WERI-Rb-1 (cell line): ENCODE measurements around the gene GLIPR1.
"Not testable (repeated sequence)": the region's sequence is repeated elsewhere in the genome, so short reads cannot be mapped to it uniquely, and the experiment has no call there.

Experiments
- DNase-seq: peaks from one replicate; pipeline ENCODE4 v3.0.0-alpha.2; 2020
- H3K27ac ChIP-seq: fragments of 250-450 bp; sonication (Bioruptor Pico); 2 replicates; pipeline ENCODE4 v1.5.1; 2020; ENCODE audit warnings: mild to moderate bottlenecking, moderate library complexity
- H3K27me3 ChIP-seq: fragments of 250-450 bp; sonication (Bioruptor Pico); 2 replicates; pipeline ENCODE4 v1.5.1; 2021; ENCODE audit warnings: mild to moderate bottlenecking, low read depth, moderate library complexity; ENCODE audit not compliant: insufficient read depth, severe bottlenecking
- H3K36me3 ChIP-seq: fragments of 250-450 bp; sonication (Bioruptor Pico); 2 replicates; pipeline ENCODE4 v1.5.1; 2020; ENCODE audit warnings: mild to moderate bottlenecking, moderate library complexity
- H3K4me3 ChIP-seq: 2 replicates; pipeline ENCODE4 v1.5.1; 2011; ENCODE audit warnings: low read depth, mild to moderate bottlenecking, control low read depth, low read length
- H3K9me3 ChIP-seq: fragments of 250-450 bp; sonication (Bioruptor Pico); 2 replicates; pipeline ENCODE4 v1.5.1; 2021; ENCODE audit warnings: mild to moderate bottlenecking, moderate library complexity; ENCODE audit not compliant: severe bottlenecking
- TF ChIP-seq, protein P1 (sequence below): IDR thresholded peaks from 2 replicates; pipeline ENCODE4 v1.5.1; 2011; ENCODE audit warnings: low read depth, mild to moderate bottlenecking, control low read depth, inconsistent platforms, low read length

The GLIPR1 gene

DNA sequence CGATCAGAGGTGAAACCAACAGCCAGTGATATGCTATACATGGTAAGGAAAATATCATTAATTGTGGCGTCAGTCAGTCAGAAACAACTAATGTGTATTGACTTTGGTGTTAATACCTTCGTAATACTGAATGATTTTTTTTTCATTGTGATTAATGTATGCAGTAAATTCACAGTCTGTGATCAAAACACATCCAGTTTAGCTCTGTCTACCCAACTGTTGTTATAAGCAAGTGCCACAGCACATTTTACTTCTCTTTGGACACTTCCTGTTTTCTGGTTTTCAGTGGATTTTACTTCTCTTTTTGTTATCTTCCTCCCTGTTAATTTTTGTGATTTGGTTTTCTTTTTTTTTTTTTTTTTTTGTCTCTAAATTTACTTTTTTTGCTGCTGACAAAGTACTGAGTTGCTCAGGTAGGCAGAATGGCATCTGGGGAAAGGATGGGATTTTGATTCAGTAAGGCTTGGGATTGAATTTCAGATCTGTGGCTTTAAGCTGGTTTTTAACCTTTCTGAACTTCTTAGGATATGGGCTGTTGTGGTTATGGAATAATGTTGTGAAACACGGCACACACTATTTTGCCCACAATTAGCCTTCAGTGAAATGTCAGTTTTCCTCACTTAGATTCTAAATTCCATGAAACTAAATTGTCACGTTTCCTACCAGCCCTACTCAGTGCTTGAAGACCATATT, 604 bp downstream of the GLIPR1 start:
- TF ChIP-seq, protein P1, sequence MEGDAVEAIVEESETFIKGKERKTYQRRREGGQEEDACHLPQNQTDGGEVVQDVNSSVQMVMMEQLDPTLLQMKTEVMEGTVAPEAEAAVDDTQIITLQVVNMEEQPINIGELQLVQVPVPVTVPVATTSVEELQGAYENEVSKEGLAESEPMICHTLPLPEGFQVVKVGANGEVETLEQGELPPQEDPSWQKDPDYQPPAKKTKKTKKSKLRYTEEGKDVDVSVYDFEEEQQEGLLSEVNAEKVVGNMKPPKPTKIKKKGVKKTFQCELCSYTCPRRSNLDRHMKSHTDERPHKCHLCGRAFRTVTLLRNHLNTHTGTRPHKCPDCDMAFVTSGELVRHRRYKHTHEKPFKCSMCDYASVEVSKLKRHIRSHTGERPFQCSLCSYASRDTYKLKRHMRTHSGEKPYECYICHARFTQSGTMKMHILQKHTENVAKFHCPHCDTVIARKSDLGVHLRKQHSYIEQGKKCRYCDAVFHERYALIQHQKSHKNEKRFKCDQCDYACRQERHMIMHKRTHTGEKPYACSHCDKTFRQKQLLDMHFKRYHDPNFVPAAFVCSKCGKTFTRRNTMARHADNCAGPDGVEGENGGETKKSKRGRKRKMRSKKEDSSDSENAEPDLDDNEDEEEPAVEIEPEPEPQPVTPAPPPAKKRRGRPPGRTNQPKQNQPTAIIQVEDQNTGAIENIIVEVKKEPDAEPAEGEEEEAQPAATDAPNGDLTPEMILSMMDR, result no peak
- no peaks in the 10 kb centered on the region for H3K27me3 ChIP-seq
- no peaks in the 10 kb centered on the region for H3K9me3 ChIP-seq
- H3K36me3 ChIP-seq, result no peaks in the 10 kb centered on the region
- no peak overlapping the region for H3K4me3 ChIP-seq
- H3K27ac ChIP-seq, result no peak overlapping the region
- no peak for DNase-seq

DNA sequence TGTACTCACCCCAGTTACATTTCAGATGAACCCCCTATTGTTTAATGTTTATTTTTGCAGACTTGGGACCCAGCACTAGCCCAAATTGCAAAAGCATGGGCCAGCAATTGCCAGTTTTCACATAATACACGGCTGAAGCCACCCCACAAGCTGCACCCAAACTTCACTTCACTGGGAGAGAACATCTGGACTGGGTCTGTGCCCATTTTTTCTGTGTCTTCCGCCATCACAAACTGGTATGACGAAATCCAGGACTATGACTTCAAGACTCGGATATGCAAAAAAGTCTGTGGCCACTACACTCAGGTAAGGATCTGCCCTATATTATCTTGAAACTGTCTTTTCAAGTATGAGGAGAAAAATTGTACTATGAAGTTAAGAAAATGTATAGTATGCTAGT, 1.2 kb downstream of the GLIPR1 start:
- TF ChIP-seq, protein P1, result no peak
- Histone ChIP-seq H3K27me3 (no peaks in the 10 kb centered on the region), H3K27ac (no peak overlapping the region), H3K9me3 (no peaks in the 10 kb centered on the region), H3K4me3 (no peak overlapping the region), H3K36me3 (no peaks in the 10 kb centered on the region)
- DNase-seq, result no peak

DNA sequence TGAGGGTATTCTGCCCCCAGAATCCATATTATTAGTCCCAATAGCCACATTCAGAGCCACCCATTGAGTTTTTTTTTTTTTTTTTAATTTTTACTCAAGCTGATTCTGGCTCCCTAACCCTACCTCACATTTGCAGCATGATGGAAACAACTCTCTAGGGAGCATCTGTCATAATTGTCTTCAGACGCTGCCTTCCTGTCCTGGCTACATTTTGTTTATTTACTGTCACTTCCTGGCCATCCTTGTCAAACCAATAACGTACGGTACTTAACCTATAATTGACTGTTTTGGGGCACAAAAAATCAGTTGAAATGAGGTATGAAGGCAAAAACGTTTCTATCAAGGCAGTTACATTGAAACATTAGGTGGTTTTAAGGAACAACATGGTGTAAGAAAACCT, 2.1 kb downstream of the GLIPR1 start:
- no peaks in the 10 kb centered on the region for H3K36me3 ChIP-seq
- no peak for DNase-seq
- TF ChIP-seq, protein P1, result no peak
- no peaks in the 10 kb centered on the region for H3K9me3 ChIP-seq
- H3K27ac ChIP-seq, result no peak overlapping the region
- H3K27me3 ChIP-seq, result no peaks in the 10 kb centered on the region
- H3K4me3 ChIP-seq, result no peak overlapping the region

DNA sequence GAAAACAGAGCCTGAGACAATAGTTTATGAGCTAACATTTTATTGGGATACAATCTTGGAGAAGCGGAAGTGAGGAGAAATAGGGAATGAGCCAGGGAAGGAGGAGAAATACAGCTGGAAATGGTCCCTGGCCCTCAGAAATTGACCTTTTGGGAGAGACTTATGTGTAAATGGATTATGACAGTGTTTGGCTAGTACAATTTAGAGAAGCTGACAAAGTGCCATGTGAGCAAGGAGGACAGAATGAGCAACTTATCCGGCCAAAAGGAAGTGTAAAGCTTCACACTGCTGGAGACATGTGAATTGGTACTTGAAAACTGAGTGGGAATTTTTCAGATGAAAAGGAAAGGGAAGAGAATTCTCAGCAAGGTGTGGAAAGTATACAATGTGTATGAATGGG, 2.9 kb downstream of the GLIPR1 start:
- no peaks in the 10 kb centered on the region for H3K9me3 ChIP-seq
- no peaks in the 10 kb centered on the region for H3K36me3 ChIP-seq
- no peak overlapping the region for H3K4me3 ChIP-seq
- no peak overlapping the region for H3K27ac ChIP-seq
- H3K27me3 ChIP-seq, result no peaks in the 10 kb centered on the region
- no peak for DNase-seq
- TF ChIP-seq, protein P1, result no peak

DNA sequence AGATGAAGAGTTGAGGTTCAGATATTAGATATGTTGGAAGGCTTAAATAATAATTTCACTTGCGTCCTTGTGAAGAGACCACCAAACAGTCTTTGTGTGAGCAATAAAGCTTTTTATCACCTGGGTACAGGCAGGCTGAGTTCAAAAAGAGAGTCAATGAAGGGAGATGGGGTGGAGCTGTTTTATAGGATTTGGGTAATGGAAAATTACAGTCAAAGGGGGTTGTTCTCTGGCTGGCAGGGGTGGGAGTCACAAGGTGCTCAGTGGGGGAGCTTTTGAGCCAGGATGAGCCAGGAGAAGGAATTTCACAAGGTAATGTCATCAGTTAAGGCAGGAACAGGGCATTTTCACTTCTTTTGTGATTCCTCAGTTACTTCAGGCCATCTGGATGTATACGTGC, 3.9 kb downstream of the GLIPR1 start:
- H3K36me3 ChIP-seq, H3K27ac ChIP-seq, DNase-seq, H3K4me3 ChIP-seq, H3K9me3 ChIP-seq, H3K27me3 ChIP-seq: not testable (repeated sequence)

DNA sequence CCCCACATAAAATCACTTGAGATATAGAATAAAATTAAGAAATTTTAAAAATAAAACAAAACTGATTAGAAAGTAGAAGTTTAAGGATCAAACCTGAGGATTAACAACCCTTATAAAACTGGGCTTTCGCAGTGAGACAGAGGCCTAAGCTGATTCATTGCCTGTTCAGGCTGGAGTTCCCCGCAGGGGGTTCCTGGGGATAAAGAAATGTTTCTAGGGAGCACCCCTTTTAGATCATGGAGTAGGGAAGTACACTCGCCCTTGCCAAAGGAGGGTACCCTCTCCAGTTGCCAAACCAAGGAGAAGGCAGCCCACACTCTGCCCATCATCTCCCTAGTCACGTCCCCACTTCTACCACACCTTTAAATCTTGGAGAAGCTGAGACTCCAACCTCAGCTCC, 6.8 kb downstream of the GLIPR1 start:
- TF ChIP-seq, protein P1, result no peak
- H3K36me3 ChIP-seq, result no peaks in the 10 kb centered on the region
- H3K9me3 ChIP-seq, result no peaks in the 10 kb centered on the region
- no peak overlapping the region for H3K27ac ChIP-seq
- no peaks in the 10 kb centered on the region for H3K27me3 ChIP-seq
- no peak overlapping the region for H3K4me3 ChIP-seq
- peak; percentile 25 for DNase-seq
